Loucy (cell line): ENCODE data around the gene IGFN1.

Source experiments
- H2AFZ ChIP-seq: fragments of 200-600 bp; sonication (generic); 2 replicates; pipeline ENCODE4 v1.6.0; 2016; ENCODE audit warnings: antibody characterized with exemption, mild to moderate bottlenecking, low read length, moderate library complexity
- H3F3A ChIP-seq: fragments of 200-600 bp; 2 replicates; pipeline ENCODE4 v1.6.0; 2016; ENCODE audit warnings: antibody characterized with exemption, low read depth, mild to moderate bottlenecking
- H3K27me3 ChIP-seq: fragments of 200-600 bp; sonication (generic); 2 replicates; pipeline ENCODE4 v1.6.1; 2014; ENCODE audit warnings: low read length, mild to moderate bottlenecking; ENCODE audit not compliant: insufficient read depth, poor library complexity, severe bottlenecking
- H3K36me3 ChIP-seq: fragments of 200-600 bp; sonication (generic); 2 replicates; pipeline ENCODE4 v1.6.1; 2016; ENCODE audit warnings: low read length; ENCODE audit not compliant: insufficient read depth
- H3K4me1 ChIP-seq: fragments of 200-600 bp; sonication (generic); 2 replicates; pipeline ENCODE4 v1.5.1; 2014; ENCODE audit warnings: low read length, mild to moderate bottlenecking; ENCODE audit not compliant: insufficient read depth, poor library complexity, severe bottlenecking
- H3K4me2 ChIP-seq: fragments of 200-600 bp; sonication (generic); 2 replicates; pipeline ENCODE4 v1.6.0; 2014; ENCODE audit warnings: antibody characterized with exemption, low read length, low read depth, mild to moderate bottlenecking; ENCODE audit not compliant: poor library complexity, severe bottlenecking
- H3K4me3 ChIP-seq: fragments of 200-600 bp; sonication (generic); 2 replicates; pipeline ENCODE4 v1.5.1; 2014; ENCODE audit warnings: low read length, mild to moderate bottlenecking, mixed read lengths; ENCODE audit not compliant: poor library complexity, severe bottlenecking
- H3K79me2 ChIP-seq: fragments of 200-600 bp; sonication (generic); 2 replicates; pipeline ENCODE4 v1.6.1; 2014; ENCODE audit warnings: low read length; ENCODE audit not compliant: insufficient read depth
- H3K9ac ChIP-seq: fragments of 200-600 bp; sonication (generic); 2 replicates; pipeline ENCODE4 v1.6.0; 2014; ENCODE audit warnings: mild to moderate bottlenecking, low read depth, low read length, moderate library complexity; ENCODE audit not compliant: poor library complexity, severe bottlenecking
- H3K9me2 ChIP-seq: fragments of 200-600 bp; sonication (generic); replicated peaks from 2 replicates; pipeline ENCODE4 v1.6.1; 2016; ENCODE audit warnings: low read depth, low read length, mixed read lengths
- H3K9me3 ChIP-seq: fragments of 200-600 bp; sonication (generic); 2 replicates; pipeline ENCODE4 v1.6.1; 2014; ENCODE audit warnings: mild to moderate bottlenecking, antibody characterized with exemption, low read length, low read depth; ENCODE audit not compliant: insufficient read depth
- H4K20me1 ChIP-seq: fragments of 200-600 bp; sonication (generic); 2 replicates; pipeline ENCODE4 v1.6.0; 2014; ENCODE audit warnings: antibody characterized with exemption, low read length, mild to moderate bottlenecking; ENCODE audit not compliant: insufficient read depth, poor library complexity, severe bottlenecking
- CTCF ChIP-seq: fragments of 200-600 bp; sonication (generic); conservative IDR thresholded peaks from 2 replicates; pipeline ENCODE4 v1.5.1; 2014; ENCODE audit warnings: mild to moderate bottlenecking, antibody characterized with exemption, low read length
- EZH2phosphoT487 ChIP-seq: fragments of 200-600 bp; IDR thresholded peaks from 2 replicates; pipeline ENCODE4 v1.6.1; 2018; ENCODE audit warnings: antibody characterized with exemption, mild to moderate bottlenecking, moderate library complexity, borderline replicate concordance

The IGFN1 gene

GRCh38 chr1:201181323-201181722 is 9.3 kb upstream of the IGFN1 start:
- TF ChIP-seq CTCF = no peak
- no peak for TF ChIP-seq EZH2phosphoT487
- H2AFZ ChIP-seq = no peak overlapping the region
- H4K20me1 ChIP-seq = no peaks in the 10 kb centered on the region
- no peaks in the 10 kb centered on the region for H3K4me1 ChIP-seq
- H3K9me3 ChIP-seq = no peaks in the 10 kb centered on the region
- no peak overlapping the region for H3K4me3 ChIP-seq
- H3K27me3 ChIP-seq = no peaks in the 10 kb centered on the region
- no peaks in the 10 kb centered on the region for H3F3A ChIP-seq
- H3K9ac ChIP-seq = no peak overlapping the region
- H3K4me2 ChIP-seq = no peak overlapping the region
- H3K36me3 ChIP-seq = no peaks in the 10 kb centered on the region
- H3K9me2 ChIP-seq = no peaks in the 10 kb centered on the region
- H3K79me2 ChIP-seq = no peaks in the 10 kb centered on the region

GRCh38 chr1:201181726-201182125 is 8.9 kb upstream of the IGFN1 start:
- H3K4me1 ChIP-seq = no peaks in the 10 kb centered on the region
- H3K79me2 ChIP-seq = no peaks in the 10 kb centered on the region
- no peak overlapping the region for H2AFZ ChIP-seq
- H3K9me2 ChIP-seq = no peaks in the 10 kb centered on the region
- H3K4me3 ChIP-seq = no peak overlapping the region
- no peaks in the 10 kb centered on the region for H3K9me3 ChIP-seq
- H4K20me1 ChIP-seq = no peaks in the 10 kb centered on the region
- H3F3A ChIP-seq = no peaks in the 10 kb centered on the region
- no peak overlapping the region for H3K9ac ChIP-seq
- no peaks in the 10 kb centered on the region for H3K27me3 ChIP-seq
- H3K4me2 ChIP-seq = no peak overlapping the region
- TF ChIP-seq CTCF = no peak
- no peaks in the 10 kb centered on the region for H3K36me3 ChIP-seq

GRCh38 chr1:201183209-201183608 is 7.4 kb upstream of the IGFN1 start:
- H3K27me3 ChIP-seq = no peaks in the 10 kb centered on the region
- no peak overlapping the region for H3K4me3 ChIP-seq
- no peaks in the 10 kb centered on the region for H3K36me3 ChIP-seq
- no peaks in the 10 kb centered on the region for H3K9me2 ChIP-seq
- no peak overlapping the region for H3K9ac ChIP-seq
- no peak overlapping the region for H2AFZ ChIP-seq
- H3F3A ChIP-seq = no peaks in the 10 kb centered on the region
- H3K4me2 ChIP-seq = no peak overlapping the region
- TF ChIP-seq CTCF (no peak), EZH2phosphoT487 (no peak)
- no peaks in the 10 kb centered on the region for H3K9me3 ChIP-seq
- no peaks in the 10 kb centered on the region for H3K79me2 ChIP-seq
- H3K4me1 ChIP-seq = no peaks in the 10 kb centered on the region
- H4K20me1 ChIP-seq = no peaks in the 10 kb centered on the region
